Ovary (tissue), 3 donors: Measurements from ENCODE around the gene CMC4.

Source experiments
- CTCF ChIP-seq, 3 donors: fragments of 450-650 bp in 2 of 3; fragments of 200-600 bp in 1 of 3; IDR thresholded peaks; one replicate each; pipeline versions ENCODE4 v1.5.1 to v1.8.0; 2016 to 2022; ENCODE audit warnings: antibody characterized with exemption in 3 of 3, mild to moderate bottlenecking in 1 of 3
- EP300 ChIP-seq: sonication (generic); formaldehyde crosslinking; IDR thresholded peaks from one replicate; pipeline ENCODE4 v1.6.1; 2017; ENCODE audit warnings: antibody characterized with exemption
- POLR2A ChIP-seq: fragments of 450-650 bp; IDR thresholded peaks from one replicate; pipeline ENCODE4 v1.6.1; 2017; ENCODE audit warnings: antibody characterized with exemption, mild to moderate bottlenecking, moderate library complexity
- donor health status: DM: no; HTN: no; CAD: no.

GRCh38 chrX:155035688-155036087, 35.2 kb downstream of the CMC4 start:
- no peak for TF ChIP-seq CTCF (IDR thresholded peaks at IDR 0.05)
- TF ChIP-seq POLR2A = no peak
- no peak for TF ChIP-seq EP300
